ENCODE measurements around the gene NUP62.

The NUP62 gene

GRCh38 chr19:49924004-49924880, 5.1 kb downstream of the NUP62 start:
- no peak for DNase-seq

GRCh38 chr19:49923055-49924003, 6.0 kb downstream of the NUP62 start:
- peak; percentile 81 for DNase-seq

GRCh38 chr19:49921871-49922795, 7.2 kb downstream of the NUP62 start:
- DNase-seq = peak; percentile 78

- no peak for DNase-seq
Measured at GRCh38 chr19:49920624-49921363, 8.5 kb downstream of the NUP62 start.

- no peak for DNase-seq
Measured at GRCh38 chr19:49918089-49918488, 11.2 kb downstream of the NUP62 start.

- peak; percentile 90 for DNase-seq
Measured at GRCh38 chr19:49916839-49917733, 12.2 kb downstream of the NUP62 start.

GRCh38 chr19:49915271-49915670, 14.0 kb downstream of the NUP62 start:
- no peak for DNase-seq

- DNase-seq = no peak
Measured at GRCh38 chr19:49913720-49914119, 15.6 kb downstream of the NUP62 start.

GRCh38 chr19:49912965-49913685, 16.2 kb downstream of the NUP62 start:
- DNase-seq = no peak

GRCh38 chr19:49911381-49912145, 17.7 kb downstream of the NUP62 start:
- DNase-seq = peak; percentile 94

GRCh38 chr19:49910179-49910578, 19.1 kb downstream of the NUP62 start:
- DNase-seq = no peak

GRCh38 chr19:49908480-49909420, 20.6 kb downstream of the NUP62 start:
- no peak for DNase-seq

GRCh38 chr19:49907745-49908446, 21.4 kb downstream of the NUP62 start:
- DNase-seq = no peak

- DNase-seq = no peak
Measured at GRCh38 chr19:49906879-49907564, 22.3 kb downstream of the NUP62 start.

GRCh38 chr19:49904136-49904535, 25.2 kb downstream of the NUP62 start:
- DNase-seq = peak; percentile 82

- DNase-seq = peak; percentile 95
Measured at GRCh38 chr19:49896863-49897621, 32.3 kb downstream of the NUP62 start, which contains the start of gene IL4I1. Gene IL4I1, minus strand, starts transcription at chr19:49896887. Its CDS starts 727 bp downstream, at chr19:49896160.

All from inflammatory macrophage treated with lipopolysaccharide for 4 hours (primary cell).